NCI-H446 (cell line): ENCODE data around the gene BAAT.
"Not testable (repeated sequence)": the region's sequence is repeated elsewhere in the genome, so short reads cannot be mapped to it uniquely, and the experiment has no call there.

ENCODE experiments used
- DNase-seq, 2 experiments: peaks; one replicate each; lab custom pipeline; 2025; lab: John Stamatoyannopoulos, UW

The BAAT gene

GRCh38 chr9:101360647-101361046 is 24.2 kb downstream of the BAAT start:
- DNase-seq: no peak

GRCh38 chr9:101359679-101360078 is 25.1 kb downstream of the BAAT start:
- DNase-seq: no peak

GRCh38 chr9:101356619-101357018 is 28.2 kb downstream of the BAAT start:
- no peak for DNase-seq

GRCh38 chr9:101354765-101355708 is 29.8 kb downstream of the BAAT start:
- DNase-seq: no peak

GRCh38 chr9:101354143-101354764 is 30.6 kb downstream of the BAAT start:
- no peak for DNase-seq

GRCh38 chr9:101353683-101354082 is 31.1 kb downstream of the BAAT start:
- no peak for DNase-seq

GRCh38 chr9:101352892-101353463 is 31.8 kb downstream of the BAAT start:
- no peak for DNase-seq

GRCh38 chr9:101350285-101350684 is 34.5 kb downstream of the BAAT start:
- no peak for DNase-seq

GRCh38 chr9:101342595-101342994 is 42.2 kb downstream of the BAAT start:
- no peak for DNase-seq

GRCh38 chr9:101341958-101342357 is 42.8 kb downstream of the BAAT start:
- no peak for DNase-seq

- DNase-seq: no peak
These were observed 47.6 kb downstream of the BAAT start for GRCh38 chr9:101337237-101337636.

- no peak for DNase-seq
These were observed 48.7 kb downstream of the BAAT start for GRCh38 chr9:101336091-101336490.

- DNase-seq: no peak
These were observed 50.7 kb downstream of the BAAT start for GRCh38 chr9:101333926-101334702.

- no peak for DNase-seq
These were observed 51.3 kb downstream of the BAAT start for GRCh38 chr9:101333490-101333889.

- DNase-seq: no peak
These were observed 52.4 kb downstream of the BAAT start for GRCh38 chr9:101332362-101332761.

- DNase-seq: not testable (repeated sequence)
These were observed 57.3 kb downstream of the BAAT start for GRCh38 chr9:101327422-101327909.

GRCh38 chr9:101326501-101326900 is 58.3 kb downstream of the BAAT start:
- no peak for DNase-seq

GRCh38 chr9:101326035-101326434 is 58.8 kb downstream of the BAAT start:
- DNase-seq: no peak

- DNase-seq: no peak
These were observed 59.8 kb downstream of the BAAT start for GRCh38 chr9:101325053-101325452.

GRCh38 chr9:101324245-101324804 is 60.5 kb downstream of the BAAT start:
- DNase-seq: no peak

GRCh38 chr9:101323129-101323528 is 61.7 kb downstream of the BAAT start:
- DNase-seq: no peak

- no peak for DNase-seq
These were observed 67.1 kb downstream of the BAAT start for GRCh38 chr9:101317735-101318134.
